Neural cell (in vitro differentiated cells): Measurements from ENCODE around the gene ADPRH.
"Not testable (repeated sequence)": the region's sequence is repeated elsewhere in the genome, so short reads cannot be mapped to it uniquely, and the experiment has no call there.

ENCODE experiments used
- TF ChIP-seq, protein P1 (sequence below): IDR thresholded peaks from 2 replicates; pipeline ENCODE4 v1.6.1; 2012; ENCODE audit warnings: borderline replicate concordance
- TF ChIP-seq, protein P2 (sequence below): fragments of 450-650 bp; IDR thresholded peaks from 2 replicates; pipeline ENCODE4 v1.5.1; 2014; ENCODE audit warnings: antibody characterized with exemption, mild to moderate bottlenecking, moderate library complexity; ENCODE audit not compliant: poor library complexity, severe bottlenecking

DNA sequence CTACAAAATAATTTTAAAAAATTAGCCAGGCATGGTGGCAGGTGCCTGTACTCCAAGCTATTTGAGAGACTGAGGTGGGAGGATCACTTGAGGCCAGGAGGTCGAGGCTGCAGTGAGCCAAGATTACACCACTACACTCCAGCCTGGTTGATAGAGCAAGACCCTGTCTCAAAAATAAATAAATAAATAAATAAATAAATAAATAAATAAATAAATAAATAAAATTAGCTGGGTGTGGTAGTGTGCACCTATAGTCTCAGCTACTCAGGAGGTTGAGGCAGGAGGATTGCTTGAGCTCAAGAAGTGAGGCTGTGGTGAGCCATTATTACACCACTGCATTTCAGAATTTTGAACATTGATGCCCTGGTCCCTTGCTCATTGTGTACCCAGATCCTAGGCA lies 15.6 kb downstream of the ADPRH start:
- TF ChIP-seq, protein P1, sequence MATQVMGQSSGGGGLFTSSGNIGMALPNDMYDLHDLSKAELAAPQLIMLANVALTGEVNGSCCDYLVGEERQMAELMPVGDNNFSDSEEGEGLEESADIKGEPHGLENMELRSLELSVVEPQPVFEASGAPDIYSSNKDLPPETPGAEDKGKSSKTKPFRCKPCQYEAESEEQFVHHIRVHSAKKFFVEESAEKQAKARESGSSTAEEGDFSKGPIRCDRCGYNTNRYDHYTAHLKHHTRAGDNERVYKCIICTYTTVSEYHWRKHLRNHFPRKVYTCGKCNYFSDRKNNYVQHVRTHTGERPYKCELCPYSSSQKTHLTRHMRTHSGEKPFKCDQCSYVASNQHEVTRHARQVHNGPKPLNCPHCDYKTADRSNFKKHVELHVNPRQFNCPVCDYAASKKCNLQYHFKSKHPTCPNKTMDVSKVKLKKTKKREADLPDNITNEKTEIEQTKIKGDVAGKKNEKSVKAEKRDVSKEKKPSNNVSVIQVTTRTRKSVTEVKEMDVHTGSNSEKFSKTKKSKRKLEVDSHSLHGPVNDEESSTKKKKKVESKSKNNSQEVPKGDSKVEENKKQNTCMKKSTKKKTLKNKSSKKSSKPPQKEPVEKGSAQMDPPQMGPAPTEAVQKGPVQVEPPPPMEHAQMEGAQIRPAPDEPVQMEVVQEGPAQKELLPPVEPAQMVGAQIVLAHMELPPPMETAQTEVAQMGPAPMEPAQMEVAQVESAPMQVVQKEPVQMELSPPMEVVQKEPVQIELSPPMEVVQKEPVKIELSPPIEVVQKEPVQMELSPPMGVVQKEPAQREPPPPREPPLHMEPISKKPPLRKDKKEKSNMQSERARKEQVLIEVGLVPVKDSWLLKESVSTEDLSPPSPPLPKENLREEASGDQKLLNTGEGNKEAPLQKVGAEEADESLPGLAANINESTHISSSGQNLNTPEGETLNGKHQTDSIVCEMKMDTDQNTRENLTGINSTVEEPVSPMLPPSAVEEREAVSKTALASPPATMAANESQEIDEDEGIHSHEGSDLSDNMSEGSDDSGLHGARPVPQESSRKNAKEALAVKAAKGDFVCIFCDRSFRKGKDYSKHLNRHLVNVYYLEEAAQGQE = not testable (repeated sequence)
- TF ChIP-seq, protein P2, sequence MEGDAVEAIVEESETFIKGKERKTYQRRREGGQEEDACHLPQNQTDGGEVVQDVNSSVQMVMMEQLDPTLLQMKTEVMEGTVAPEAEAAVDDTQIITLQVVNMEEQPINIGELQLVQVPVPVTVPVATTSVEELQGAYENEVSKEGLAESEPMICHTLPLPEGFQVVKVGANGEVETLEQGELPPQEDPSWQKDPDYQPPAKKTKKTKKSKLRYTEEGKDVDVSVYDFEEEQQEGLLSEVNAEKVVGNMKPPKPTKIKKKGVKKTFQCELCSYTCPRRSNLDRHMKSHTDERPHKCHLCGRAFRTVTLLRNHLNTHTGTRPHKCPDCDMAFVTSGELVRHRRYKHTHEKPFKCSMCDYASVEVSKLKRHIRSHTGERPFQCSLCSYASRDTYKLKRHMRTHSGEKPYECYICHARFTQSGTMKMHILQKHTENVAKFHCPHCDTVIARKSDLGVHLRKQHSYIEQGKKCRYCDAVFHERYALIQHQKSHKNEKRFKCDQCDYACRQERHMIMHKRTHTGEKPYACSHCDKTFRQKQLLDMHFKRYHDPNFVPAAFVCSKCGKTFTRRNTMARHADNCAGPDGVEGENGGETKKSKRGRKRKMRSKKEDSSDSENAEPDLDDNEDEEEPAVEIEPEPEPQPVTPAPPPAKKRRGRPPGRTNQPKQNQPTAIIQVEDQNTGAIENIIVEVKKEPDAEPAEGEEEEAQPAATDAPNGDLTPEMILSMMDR = not testable (repeated sequence)
